Nephron progenitor cell (in vitro differentiated cells): ENCODE measurements around the gene OSTN.
"Not testable (repeated sequence)": the region's sequence is repeated elsewhere in the genome, so short reads cannot be mapped to it uniquely, and the experiment has no call there.

ENCODE experiments used
- DNase-seq: peaks from one replicate; pipeline ENCODE4 v3.0.0; 2021
- H3K27ac Mint-ChIP-seq: 2 replicates; pipeline ENCODE4 v1.8.0; 2021; ENCODE audit warnings: mild to moderate bottlenecking, moderate library complexity, mixed read lengths
- H3K27me3 Mint-ChIP-seq: 2 replicates; pipeline ENCODE4 v1.8.0; 2021; ENCODE audit warnings: mild to moderate bottlenecking, low read depth, mixed read lengths; ENCODE audit not compliant: poor library complexity
- H3K36me3 Mint-ChIP-seq: 2 replicates; pipeline ENCODE4 v1.8.0; 2021; ENCODE audit warnings: low read depth, mixed read lengths
- H3K4me1 Mint-ChIP-seq: 2 replicates; pipeline ENCODE4 v1.8.0; 2021; ENCODE audit warnings: mixed read lengths
- H3K4me3 Mint-ChIP-seq: 2 replicates; pipeline ENCODE4 v1.8.0; 2021; ENCODE audit warnings: mild to moderate bottlenecking, moderate library complexity, mixed read lengths
- H3K9me3 Mint-ChIP-seq: 2 replicates; pipeline ENCODE4 v1.8.0; 2021; ENCODE audit warnings: mild to moderate bottlenecking, moderate library complexity, mixed read lengths
- CTCF ChIP-seq: fragments of 200-600 bp; sonication (generic); IDR thresholded peaks from 2 replicates; pipeline ENCODE4 v1.5.0; 2021; ENCODE audit warnings: antibody characterized with exemption

Gene OSTN

GRCh38 chr3:191237047-191237882, 38.2 kb downstream of the OSTN start:
- H3K27ac Mint-ChIP-seq, result no peak overlapping the region
- H3K9me3 Mint-ChIP-seq, result no peaks in the 10 kb centered on the region
- TF ChIP-seq CTCF, result no peak
- DNase-seq, result no peak
- H3K4me3 Mint-ChIP-seq, result no peak overlapping the region
- H3K27me3 Mint-ChIP-seq, result no peaks in the 10 kb centered on the region
- no peaks in the 10 kb centered on the region for H3K36me3 Mint-ChIP-seq
- peaks cover 6% of the 10 kb centered on the region for H3K4me1 Mint-ChIP-seq

GRCh38 chr3:191238321-191238817, 39.3 kb downstream of the OSTN start:
- DNase-seq, result no peak
- H3K9me3 Mint-ChIP-seq, result no peaks in the 10 kb centered on the region
- no peaks in the 10 kb centered on the region for H3K27me3 Mint-ChIP-seq
- peaks cover 6% of the 10 kb centered on the region for H3K4me1 Mint-ChIP-seq
- TF ChIP-seq CTCF, result no peak
- H3K36me3 Mint-ChIP-seq, result no peaks in the 10 kb centered on the region
- H3K27ac Mint-ChIP-seq, result no peak overlapping the region
- no peak overlapping the region for H3K4me3 Mint-ChIP-seq

GRCh38 chr3:191239407-191240031, 40.5 kb downstream of the OSTN start:
- no peaks in the 10 kb centered on the region for H3K9me3 Mint-ChIP-seq
- no peak overlapping the region for H3K4me3 Mint-ChIP-seq
- no peak for DNase-seq
- no peaks in the 10 kb centered on the region for H3K36me3 Mint-ChIP-seq
- no peaks in the 10 kb centered on the region for H3K27me3 Mint-ChIP-seq
- TF ChIP-seq CTCF, result no peak
- H3K4me1 Mint-ChIP-seq, result peaks cover 6% of the 10 kb centered on the region
- no peak overlapping the region for H3K27ac Mint-ChIP-seq

- Mint-ChIP-seq H3K9me3 (no peaks in the 10 kb centered on the region), H3K4me1 (peaks cover 6% of the 10 kb centered on the region), H3K27me3 (no peaks in the 10 kb centered on the region), H3K27ac (no peak overlapping the region), H3K4me3 (no peak overlapping the region), H3K36me3 (no peaks in the 10 kb centered on the region)
- DNase-seq, result no peak
- no peak for TF ChIP-seq CTCF
Observed at GRCh38 chr3:191240486-191240885, 41.4 kb downstream of the OSTN start.

GRCh38 chr3:191244242-191244867, 45.3 kb downstream of the OSTN start:
- Mint-ChIP-seq H3K27ac (no peak overlapping the region), H3K36me3 (no peaks in the 10 kb centered on the region), H3K4me3 (no peak overlapping the region), H3K4me1 (no peaks in the 10 kb centered on the region), H3K9me3 (no peaks in the 10 kb centered on the region), H3K27me3 (peaks cover 4% of the 10 kb centered on the region)
- DNase-seq, result no peak
- peak; percentile 42 for TF ChIP-seq CTCF

GRCh38 chr3:191246034-191246433, 47.0 kb downstream of the OSTN start:
- H3K36me3 Mint-ChIP-seq, H3K4me1 Mint-ChIP-seq, H3K4me3 Mint-ChIP-seq, DNase-seq, H3K9me3 Mint-ChIP-seq, H3K27ac Mint-ChIP-seq, H3K27me3 Mint-ChIP-seq: not testable (repeated sequence)
